GM20000 (cell line): ENCODE data around the gene COL4A2.

ENCODE experiments used
- DNase-seq: peaks from one replicate; pipeline ENCODE4 v3.0.0; 2012; ENCODE audit warnings: low spot score
- CTCF ChIP-seq: IDR thresholded peaks from 2 replicates; pipeline ENCODE4 v1.5.1; 2012; ENCODE audit warnings: mild to moderate bottlenecking, control low read depth; ENCODE audit errors: extremely low read depth, missing control alignments

The COL4A2 gene

GRCh38 chr13:110266983-110267382 lies 40.1 kb upstream of the COL4A2 start:
- no peak for TF ChIP-seq CTCF
- DNase-seq = no peak

- DNase-seq = no peak
- TF ChIP-seq CTCF = no peak
These were observed 39.0 kb upstream of the COL4A2 start for GRCh38 chr13:110268061-110268460.

GRCh38 chr13:110268576-110269185 lies 38.4 kb upstream of the COL4A2 start:
- no peak for DNase-seq
- no peak for TF ChIP-seq CTCF

- TF ChIP-seq CTCF = no peak
- DNase-seq = no peak
These were observed 37.4 kb upstream of the COL4A2 start for GRCh38 chr13:110269509-110270185.

GRCh38 chr13:110270507-110270906 lies 36.6 kb upstream of the COL4A2 start:
- DNase-seq = no peak
- TF ChIP-seq CTCF = no peak

GRCh38 chr13:110271313-110271712 lies 35.8 kb upstream of the COL4A2 start:
- DNase-seq = no peak
- TF ChIP-seq CTCF = no peak

GRCh38 chr13:110272227-110272626 lies 34.9 kb upstream of the COL4A2 start:
- DNase-seq = no peak
- no peak for TF ChIP-seq CTCF
